ENCODE results near the gene GARNL3. TPM values are rescaled to one million over a fixed set of nuclear protein-coding genes. Genes with fewer than 3 reads are reported as not detected.

Gene GARNL3
- total and polyA plus RNA-seq, 11 donors = 7.1 to 60.4 (median 20.3) TPM

GRCh38 chr9:127245637-127246164 lies 18.9 kb upstream of the GARNL3 start:
- Histone ChIP-seq H3K27ac (peak overlapping the region in 6 of 12 donors; percentile 80 to 88 (median 84)), H3K27me3 (no peaks in the 10 kb centered on the region), H3K9me3 (no peaks in the 10 kb centered on the region), H3K36me3 (no peaks in the 10 kb centered on the region), H3K4me3 (peak overlapping the region; percentile 42 to 72 (median 63)), H3K4me1 (peaks cover 0 to 23% (median 12%) of the 10 kb centered on the region in 12 donors)
- ATAC-seq = no peak
- no peak for DNase-seq
- no peak for TF ChIP-seq POLR2A (IDR thresholded peaks at IDR 0.05)
- TF ChIP-seq CTCF (IDR thresholded peaks at IDR 0.05) = no peak
- WGBS, 4 donors = 65 to 68% (median 66%) methylated on average over 8 of the region's 8 CpGs
- intact Hi-C loops (cut with DNase I) = loop anchor here in 1 of 10 donors (5.0 kb wide), 1 partner anchor 72 kb away; no protein-coding TSS in a partner anchor

DNA sequence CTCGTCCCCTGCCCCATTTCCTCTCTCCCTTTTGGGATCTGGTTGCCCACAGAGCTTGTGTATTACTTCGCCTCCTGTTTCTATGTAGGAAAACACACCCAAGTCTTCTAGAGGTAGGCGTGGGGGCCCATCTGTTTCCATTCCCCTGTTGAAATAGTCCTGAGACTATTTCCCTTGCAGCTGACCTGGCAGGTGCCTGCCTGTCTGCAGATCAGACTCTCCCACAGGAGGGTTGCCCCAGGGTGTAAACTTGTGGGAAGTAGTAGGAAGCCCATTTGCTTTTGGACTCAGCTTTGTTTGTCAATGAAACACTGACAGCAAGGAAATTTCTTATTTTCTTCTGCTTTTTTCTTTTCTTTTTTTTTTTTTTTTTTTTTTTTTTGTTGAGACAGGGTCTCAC lies 16.3 kb upstream of the GARNL3 start:
- Histone ChIP-seq H3K27me3 (no peaks in the 10 kb centered on the region), H3K36me3 (no peaks in the 10 kb centered on the region), H3K27ac (no peak overlapping the region), H3K9me3 (no peaks in the 10 kb centered on the region), H3K4me1 (peaks cover 0 to 34% (median 14%) of the 10 kb centered on the region in 12 donors), H3K4me3 (no peak overlapping the region)
- ATAC-seq (no peak), DNase-seq (no peak)
- WGBS, 4 donors = 81 to 93% (median 87%) methylated on average over 3 of the region's 3 CpGs
- intact Hi-C loops (cut with DNase I) = loop anchor here in 1 of 10 donors (5.0 kb wide), 1 partner anchor 69 kb away; no protein-coding TSS in a partner anchor
- TF ChIP-seq CTCF (IDR thresholded peaks at IDR 0.05) (no peak), POLR2A (IDR thresholded peaks at IDR 0.05) (no peak)

DNA sequence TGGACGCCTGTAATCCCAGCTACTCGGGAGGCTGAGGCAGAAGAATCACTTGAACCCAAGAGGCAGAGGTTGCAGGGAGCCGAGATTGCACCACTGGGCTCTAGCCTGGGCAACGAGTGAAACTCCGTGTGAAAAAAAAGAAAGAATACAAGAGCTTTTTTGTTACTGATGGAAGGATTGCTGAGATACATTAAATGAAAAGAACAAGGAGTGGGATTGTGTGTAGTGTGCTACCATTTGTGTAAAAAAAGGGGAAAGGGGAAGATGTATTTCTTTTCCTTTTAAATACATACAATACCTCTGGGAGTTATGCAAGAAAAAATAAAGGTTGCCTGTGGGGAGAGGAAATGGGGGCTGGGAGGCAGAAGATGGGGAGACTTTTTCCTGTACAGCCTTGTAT lies 14.7 kb upstream of the GARNL3 start:
- Histone ChIP-seq H3K4me1 (peaks cover 0 to 34% (median 13%) of the 10 kb centered on the region in 12 donors), H3K27ac (peak overlapping the region in 6 of 12 donors; percentile 64 to 83 (median 78)), H3K4me3 (no peak overlapping the region), H3K9me3 (no peaks in the 10 kb centered on the region), H3K36me3 (peaks cover 0 to 2% (median 0%) of the 10 kb centered on the region in 9 donors), H3K27me3 (no peaks in the 10 kb centered on the region)
- TF ChIP-seq CTCF (IDR thresholded peaks at IDR 0.05) (no peak), POLR2A (IDR thresholded peaks at IDR 0.05) (no peak)
- DNase-seq (no peak), ATAC-seq (no peak)
- intact Hi-C loops (cut with DNase I) = loop anchor here in 1 of 10 donors (5.0 kb wide), 1 partner anchor 67 kb away; no protein-coding TSS in a partner anchor
- WGBS, 4 donors = 87 to 94% (median 93%) methylated on average over 5 of the region's 5 CpGs

- H3K4me1 ChIP-seq = peaks cover 0 to 27% (median 6%) of the 10 kb centered on the region in 12 donors
- peak overlapping the region; percentile 11 to 83 (median 70) for H3K27ac ChIP-seq
- WGBS, 4 donors = 45 to 58% (median 55%) methylated on average over 3 of the region's 3 CpGs
- DNase-seq (no peak), ATAC-seq (peak; percentile 73 to 87 (median 84))
- no peak for TF ChIP-seq POLR2A (IDR thresholded peaks at IDR 0.05)
- peaks cover 0 to 4% (median 0%) of the 10 kb centered on the region in 9 donors for H3K36me3 ChIP-seq
- intact Hi-C loops (cut with DNase I) = no loop called here
- H3K27me3 ChIP-seq = no peaks in the 10 kb centered on the region
- no peak overlapping the region for H3K4me3 ChIP-seq
- H3K9me3 ChIP-seq = no peaks in the 10 kb centered on the region
Observed at GRCh38 chr9:127250896-127251391, 13.6 kb upstream of the GARNL3 start.

All from heart left ventricle (tissue), 16 donors.